Heart left ventricle (tissue), 13 donors: ENCODE results near the gene HEMK1.

Experiments
- POLR2A ChIP-seq, 2 donors: fragments of 450-650 bp; IDR thresholded peaks; one replicate each; pipeline ENCODE4 v1.6.1; 2017; ENCODE audit warnings: antibody characterized with exemption in 2 of 2, mild to moderate bottlenecking in 2 of 2, moderate library complexity in 2 of 2
- TF ChIP-seq, protein P1 (sequence below), 12 donors: fragments of 200-600 bp; sonication (generic) in 4 of 12; IDR thresholded peaks; one replicate each; pipeline versions ENCODE4 v1.5.0 to v1.8.0; 2018 to 2022; ENCODE audit warnings: antibody characterized with exemption in 12 of 12, mild to moderate bottlenecking in 5 of 12
- donor health status: ischemic (EF 13 %, LVEDD 7.1; RV severe dilation, severe dysfunction).
- donor health status: DM: no; HTN: yes; CAD: no.
- donor health status: DM: no; HTN: no; CAD: no.
- donor health status: ischemic (EF 25% LVEDD 6.9; RV normal size, moderate dysfunction).
- donor health status: ischemic (EF 25% LVEDD 5.7; RV mildly dilated, moderate dysfunction).
- donor health status: ischemic (EF 35%, LVEDD 5.7; RV mildly dilated, moderate dysfunction).
- donor health status: nonischemic (EF 11% LVEDD 7.7; RV severe dilation, severe dysfunction).
- donor health status: DM: yes; HTN: yes; CAD: no.
- donor health status: PGD.
- donor health status: ischemic (EF 29% LVEDD 5.4; RV normal size, mild dysfunction).
- donor health status: nonischemic (EF 23%, LVEDD 6.1; RV moderate dilation, normal function).

DNA sequence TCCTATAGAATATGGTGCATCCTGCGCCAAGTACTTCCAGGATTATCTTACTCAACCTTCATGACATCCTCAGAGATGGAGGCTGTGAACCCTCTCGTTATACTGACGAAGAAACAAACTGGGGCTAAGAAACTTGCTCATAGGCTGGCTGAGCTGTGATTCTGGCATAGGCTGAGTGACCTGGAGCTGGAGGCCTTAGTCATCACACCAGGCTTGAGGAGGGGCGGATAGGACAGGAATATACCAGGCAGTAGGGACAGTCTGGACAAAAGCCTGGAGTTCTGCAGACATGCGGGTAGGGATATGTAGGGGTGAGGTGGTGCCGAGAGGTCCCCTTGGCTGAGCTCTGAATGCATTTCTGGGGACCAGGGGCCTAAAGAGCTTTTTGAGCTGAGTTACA, 18.1 kb downstream of the HEMK1 start:
- TF ChIP-seq, protein P1, sequence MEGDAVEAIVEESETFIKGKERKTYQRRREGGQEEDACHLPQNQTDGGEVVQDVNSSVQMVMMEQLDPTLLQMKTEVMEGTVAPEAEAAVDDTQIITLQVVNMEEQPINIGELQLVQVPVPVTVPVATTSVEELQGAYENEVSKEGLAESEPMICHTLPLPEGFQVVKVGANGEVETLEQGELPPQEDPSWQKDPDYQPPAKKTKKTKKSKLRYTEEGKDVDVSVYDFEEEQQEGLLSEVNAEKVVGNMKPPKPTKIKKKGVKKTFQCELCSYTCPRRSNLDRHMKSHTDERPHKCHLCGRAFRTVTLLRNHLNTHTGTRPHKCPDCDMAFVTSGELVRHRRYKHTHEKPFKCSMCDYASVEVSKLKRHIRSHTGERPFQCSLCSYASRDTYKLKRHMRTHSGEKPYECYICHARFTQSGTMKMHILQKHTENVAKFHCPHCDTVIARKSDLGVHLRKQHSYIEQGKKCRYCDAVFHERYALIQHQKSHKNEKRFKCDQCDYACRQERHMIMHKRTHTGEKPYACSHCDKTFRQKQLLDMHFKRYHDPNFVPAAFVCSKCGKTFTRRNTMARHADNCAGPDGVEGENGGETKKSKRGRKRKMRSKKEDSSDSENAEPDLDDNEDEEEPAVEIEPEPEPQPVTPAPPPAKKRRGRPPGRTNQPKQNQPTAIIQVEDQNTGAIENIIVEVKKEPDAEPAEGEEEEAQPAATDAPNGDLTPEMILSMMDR (IDR thresholded peaks at IDR 0.05) = no peak
- no peak for TF ChIP-seq POLR2A (IDR thresholded peaks at IDR 0.05)
